GM12878 (cell line): ENCODE results near the gene YTHDC1. TPM values are rescaled to one million over a fixed set of nuclear protein-coding genes. Genes with fewer than 3 reads are reported as not detected.

Experiments
- ATAC-seq: fragments of 200-7000 bp; cut with Tn5 transposase; 3 replicates; pipeline ENCODE4 v1.9.1; 2020; ENCODE audit warnings: mild to moderate bottlenecking, moderate library complexity
- BruUV-seq: library from RNA; stranded (reverse); fragments of 400-500 nt; replicated peaks from 2 replicates; lab custom pipeline; 2021; lab: Mats Ljungman, UMichigan
- CTCF ChIA-PET: fragments of 300-600 bp; sonication (Branson Sonifier 250); formaldehyde crosslinking; extraction: SDS; loops from one replicate; lab custom pipeline; 2021; ENCODE audit warnings: inconsistent platforms; lab: Yijun Ruan, JAX
- POLR2A ChIA-PET: fragments of 350-600 bp; formaldehyde crosslinking; extraction: SDS; loops from one replicate; lab custom pipeline; 2021; ENCODE audit warnings: inconsistent platforms; lab: Charles Lee
- RAD21 ChIA-PET: fragments of 300-600 bp; sonication (Branson Sonifier 250); formaldehyde crosslinking; loops from one replicate; lab custom pipeline; 2023; ENCODE audit warnings: antibody characterized with exemption; ENCODE audit not compliant: unreplicated experiment; lab: Charles Lee
- SMC1A ChIA-PET: fragments of 300-600 bp; sonication (Branson Sonifier 250); formaldehyde crosslinking; loops from one replicate; lab custom pipeline; 2023; ENCODE audit not compliant: unreplicated experiment, uncharacterized antibody; lab: Charles Lee
- DNase-seq: peaks from one replicate; pipeline ENCODE4 v3.0.0-alpha.2; 2011; ENCODE audit warnings: low read depth, low spot score
- FAIRE-seq: peaks from 3 replicates; lab custom pipeline; 2011; peaks lifted over from hg19 to GRCh38; lab: Jason Lieb, UNC
- H2AFZ ChIP-seq: 2 replicates; pipeline ENCODE4 v1.6.0; 2011; ENCODE audit warnings: low read depth, low read length, control low read depth; ENCODE audit not compliant: control insufficient read depth
- H3K27ac ChIP-seq: 2 replicates; pipeline ENCODE4 v1.5.1; 2011; ENCODE audit warnings: control low read depth; ENCODE audit not compliant: control insufficient read depth, insufficient read depth
- H3K27me3 ChIP-seq, 2 experiments: replicated peaks in 1 of 2; 2 replicates each; pipeline versions ENCODE4 v1.6.0 to v1.6.1; 2011; ENCODE audit warnings: low read length in 1 of 2; ENCODE audit not compliant: control insufficient read depth in 2 of 2, insufficient read depth in 2 of 2
- H3K36me3 ChIP-seq, 2 experiments: 2 replicates each; pipeline ENCODE4 v1.5.1; 2011; ENCODE audit warnings: low read length in 1 of 2; ENCODE audit not compliant: control insufficient read depth in 2 of 2, insufficient read depth in 2 of 2
- H3K4me1 ChIP-seq: 2 replicates; pipeline ENCODE4 v1.6.1; 2011; ENCODE audit warnings: mild to moderate bottlenecking, low read length, moderate library complexity, mixed read lengths; ENCODE audit not compliant: control insufficient read depth, insufficient read depth
- H3K4me2 ChIP-seq: 2 replicates; pipeline ENCODE4 v1.6.0; 2011; ENCODE audit warnings: control low read depth; ENCODE audit not compliant: control insufficient read depth, insufficient read depth
- H3K4me3 ChIP-seq: fragments of 200-600 bp; sonication (generic); 2 replicates; pipeline ENCODE4 v1.5.1; 2016
- H3K79me2 ChIP-seq: 2 replicates; pipeline ENCODE4 v1.6.0; 2011; ENCODE audit warnings: low read length; ENCODE audit not compliant: control insufficient read depth, insufficient read depth
- H3K9ac ChIP-seq: 2 replicates; pipeline ENCODE4 v1.8.0; 2011; ENCODE audit warnings: low read length, control low read depth, mixed read lengths; ENCODE audit not compliant: control insufficient read depth, insufficient read depth
- H3K9me3 ChIP-seq: replicated peaks from 3 replicates; pipeline ENCODE4 v1.5.1; 2011; ENCODE audit warnings: mild to moderate bottlenecking, low read length; ENCODE audit not compliant: control insufficient read depth, insufficient read depth
- H4K20me1 ChIP-seq: 2 replicates; pipeline ENCODE4 v1.6.0; 2011; ENCODE audit not compliant: control insufficient read depth, insufficient read depth
- NFYB ChIP-seq: IDR thresholded peaks from 2 replicates; pipeline ENCODE4 v1.6.1; 2011; ENCODE audit warnings: low read depth, mild to moderate bottlenecking, low read length, improper control_type of control experiment, moderate library complexity; ENCODE audit not compliant: insufficient read depth
- REST ChIP-seq: IDR thresholded peaks from 2 replicates; pipeline ENCODE4 v1.6.1; 2012; ENCODE audit warnings: mild to moderate bottlenecking, low read depth, low read length
- WGBS: methylation state at CpG from one replicate; pipeline ENCODE4 v1.1.6; 2016; ENCODE audit warnings: low lambda C conversion rate; ENCODE audit not compliant: insufficient replicate concordance, insufficient coverage; ENCODE audit errors: missing lambda C conversion rate; 5-methylcytosine and 5-hydroxymethylcytosine counted together
- in situ Hi-C: fragments of 300-500 bp; cut with MboI; formaldehyde crosslinking; loops from 9 replicates; pipeline ENCODE4 v1.14.3; 2018; ENCODE audit warnings: mixed read lengths
- intact Hi-C: fragments of 100-400 bp; cut with micrococcal nuclease; formaldehyde crosslinking; loops from one replicate; pipeline ENCODE4 v1.14.2; 2022; ENCODE audit not compliant: unreplicated experiment
- polyA plus RNA-seq, 11 experiments: library from polyadenylated mRNA; depleted of rRNA in 4 of 11; unstranded in 6 of 11; stranded (reverse) in 5 of 11; fragments of >200 nt; fragmentation: Nextera tagmentation in 4 of 11; fragmentation: Illumina TruSeq in 1 of 11; extraction: Ambion mirVana in 4 of 11; extraction: Trizol in 1 of 11; gene quantifications; 1 replicate in 1 of 11; 2 replicates in 10 of 11; pipeline versions ENCODE4 v1.2.1 to v1.2.3, GENCODE V29; 2011 to 2016; ENCODE audit warnings: inconsistent platforms in 2 of 11, missing spikeins in 2 of 11, low read depth in 1 of 11
- total RNA-seq, 4 experiments: library from RNA; depleted of rRNA in 3 of 4; stranded (reverse); fragments of >200 nt in 3 of 4; fragmentation: Illumina TruSeq in 1 of 4; extraction: Trizol in 1 of 4; gene quantifications; 2 replicates each; pipeline versions ENCODE4 v1.2.1 to v1.2.3, GENCODE V29; 2013 to 2021

Gene YTHDC1
- total and polyA plus RNA-seq, 10 of the 15 experiments (the other 5 are each of a cell fraction or from before 2014, with no cell fraction given), result 18.7 to 83.2 (median 47.5) TPM

- WGBS, result 93% methylated on average over 9 of the region's 9 CpGs
- no peak for DNase-seq
- Histone ChIP-seq H2AFZ (no peak overlapping the region), H3K27me3 (no peaks in the 10 kb centered on the region), H3K9ac (no peak overlapping the region), H3K79me2 (no peaks in the 10 kb centered on the region), H3K27ac (no peak overlapping the region)
- ChIA-PET SMC1A (no interaction called here), POLR2A (no interaction called here), RAD21 (no interaction called here)
- no TSS peak for BruUV-seq
- ATAC-seq, result no peak
- peak; percentile 67; the same call in 1 of the 2 replicates for TF ChIP-seq REST
- no peak for TF ChIP-seq NFYB
- TF ChIP-seq, all 136 proteins: peak for 1
- in situ Hi-C loops (no loop called here), intact Hi-C loops (no loop called here)
- CTCF ChIA-PET, result interaction anchor here (1.3 kb wide), 1 partner anchor 33 kb away, joined by 3 read pairs; no protein-coding TSS in a partner anchor
- H3K36me3 ChIP-seq, result no peaks in the 10 kb centered on the region
- no peak overlapping the region for H3K4me2 ChIP-seq
- no peaks in the 10 kb centered on the region for H3K9me3 ChIP-seq
- no peaks in the 10 kb centered on the region for H3K4me1 ChIP-seq
- no peaks in the 10 kb centered on the region for H4K20me1 ChIP-seq
- no peak overlapping the region for H3K4me3 ChIP-seq
- FAIRE-seq, result no peak
Measured at GRCh38 chr4:68304731-68305130, 45.2 kb downstream of the YTHDC1 start.
